ENCODE results near the gene SRPK1.
"Not testable (repeated sequence)": the region's sequence is repeated elsewhere in the genome, so short reads cannot be mapped to it uniquely, and the experiment has no call there.

The SRPK1 gene

GRCh38 chr6:35920793-35921732 is at the start of gene SRPK1:
SRPK1 (minus strand) TSS chr6:35921098; CDS start chr6:35921056, 42 bp downstream.
- DNase-seq = peak; percentile 50 to 69

DNA sequence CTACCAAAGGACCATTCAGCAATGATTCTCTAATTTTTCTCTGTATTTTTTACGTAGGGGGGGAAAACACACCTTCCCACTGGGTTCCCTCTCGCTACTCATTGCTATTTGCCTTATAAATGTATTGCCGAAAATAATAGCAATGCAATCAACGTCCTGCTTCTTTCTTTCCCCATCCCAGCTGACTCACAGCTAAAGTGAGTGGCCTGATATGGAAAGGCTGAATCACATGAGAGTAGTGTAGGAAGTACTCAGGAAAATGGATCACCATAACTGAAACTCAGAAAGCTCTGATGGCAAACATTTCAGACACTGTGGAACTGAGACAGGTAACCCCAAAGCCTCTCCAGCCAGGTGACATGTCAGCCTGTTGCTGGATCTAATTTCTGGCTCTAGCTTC is 49.3 kb upstream of the SRPK1 start:
- DNase-seq = no peak

- DNase-seq = no peak
Observed at GRCh38 chr6:35969646-35970045, 48.7 kb upstream of the SRPK1 start.

DNA sequence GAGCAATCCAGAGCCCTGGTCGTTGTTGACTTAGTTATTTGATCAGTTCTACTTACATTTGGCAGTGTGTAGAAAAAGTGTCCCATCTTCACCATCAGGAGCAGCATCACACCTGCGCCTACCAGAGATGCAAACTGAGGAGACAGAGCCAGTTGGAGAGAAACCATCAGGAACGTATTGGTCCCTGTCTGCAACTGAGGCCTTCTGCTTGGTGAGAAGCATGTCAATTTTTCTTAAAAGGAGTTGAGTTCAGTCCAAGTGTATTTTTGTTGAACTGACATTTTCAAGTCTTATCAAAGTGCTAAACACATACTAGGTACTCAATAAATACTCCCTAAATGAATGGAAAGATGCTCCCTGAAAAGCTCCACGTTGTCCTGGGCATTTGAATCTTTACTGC is 47.9 kb upstream of the SRPK1 start:
- DNase-seq = no peak

DNA sequence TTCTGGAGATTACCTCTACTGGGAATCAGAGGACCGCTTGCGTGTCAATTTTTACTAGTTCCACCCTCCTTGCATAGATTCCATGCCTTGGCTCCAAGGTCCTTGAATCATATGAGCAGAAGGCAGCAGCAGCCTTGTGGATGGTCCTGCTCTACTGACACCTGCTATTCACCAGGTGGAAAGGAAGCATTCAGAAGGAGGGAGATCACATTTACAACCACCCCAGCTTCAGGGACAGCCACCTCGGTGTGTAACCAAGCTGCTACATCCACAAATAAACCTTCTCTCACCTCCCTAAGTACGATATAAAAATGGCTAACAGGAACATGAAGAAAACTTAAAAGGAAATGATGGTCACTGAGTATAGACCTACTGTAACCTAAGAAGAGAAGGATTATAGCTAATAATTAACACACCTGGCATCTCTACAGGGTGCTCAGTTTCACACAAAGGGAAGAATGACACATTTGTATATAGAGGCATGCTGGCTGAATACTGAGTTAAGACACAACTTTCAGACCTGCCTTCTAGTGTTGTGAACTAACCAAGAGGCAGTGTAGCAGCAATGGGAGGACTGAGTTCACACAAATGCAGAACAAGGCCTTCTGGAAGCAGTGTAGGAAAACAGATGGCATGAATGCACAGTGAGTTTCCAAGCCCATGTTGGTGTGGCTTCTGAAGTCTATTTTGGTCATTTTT is 46.3 kb upstream of the SRPK1 start:
- DNase-seq = peak; percentile 18 to 30

GRCh38 chr6:35962779-35963560 is 42.1 kb upstream of the SRPK1 start:
- no peak for DNase-seq

DNA sequence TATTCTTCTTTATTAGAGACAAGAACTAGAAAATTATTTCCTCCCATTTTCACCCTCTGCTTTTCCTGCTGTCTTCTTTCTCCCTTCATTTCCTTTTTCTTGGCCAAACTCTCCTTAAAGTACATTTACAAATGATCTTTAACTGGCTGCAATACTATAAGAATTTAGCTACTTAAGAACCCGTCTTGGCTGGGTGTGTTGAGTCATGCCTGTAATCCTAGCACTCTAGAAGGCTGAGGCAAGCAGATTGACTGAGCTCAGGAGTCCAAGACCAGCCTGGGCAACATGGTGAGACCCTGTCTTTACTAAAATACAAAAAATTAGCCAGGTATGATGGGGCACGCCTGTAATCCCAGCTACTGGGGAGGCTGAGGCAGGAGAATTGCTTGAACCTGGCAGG is 39.3 kb upstream of the SRPK1 start:
- no peak for DNase-seq

- DNase-seq = no peak
Observed at GRCh38 chr6:35955970-35956369, 35.1 kb upstream of the SRPK1 start.

DNA sequence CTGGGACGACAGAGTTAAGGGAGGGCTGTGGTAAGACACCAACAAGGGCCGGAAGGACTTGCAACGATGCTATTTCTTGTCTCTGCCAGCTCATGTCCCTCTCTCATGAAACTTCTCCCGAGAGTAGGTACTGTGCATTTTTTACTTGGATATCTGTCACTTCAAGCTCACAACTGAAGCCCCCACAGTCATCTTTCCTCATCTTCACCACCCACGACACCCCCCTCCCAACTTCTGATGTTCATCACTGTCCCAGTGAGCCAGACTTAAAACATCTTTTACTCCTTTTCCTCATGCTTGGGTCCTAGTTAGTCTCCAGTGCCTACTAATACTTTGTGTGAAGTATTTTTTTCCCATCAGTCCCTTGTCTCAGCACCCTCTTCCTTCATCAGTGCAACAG is 34.6 kb upstream of the SRPK1 start:
- DNase-seq = no peak

- no peak for DNase-seq
Observed at GRCh38 chr6:35955071-35955470, 34.2 kb upstream of the SRPK1 start.

- DNase-seq = no peak
Observed at GRCh38 chr6:35954333-35954732, 33.4 kb upstream of the SRPK1 start.

- no peak for DNase-seq
Observed at GRCh38 chr6:35948725-35949124, 27.8 kb upstream of the SRPK1 start.

- no peak for DNase-seq
Observed at GRCh38 chr6:35945650-35946025, 24.7 kb upstream of the SRPK1 start.

DNA sequence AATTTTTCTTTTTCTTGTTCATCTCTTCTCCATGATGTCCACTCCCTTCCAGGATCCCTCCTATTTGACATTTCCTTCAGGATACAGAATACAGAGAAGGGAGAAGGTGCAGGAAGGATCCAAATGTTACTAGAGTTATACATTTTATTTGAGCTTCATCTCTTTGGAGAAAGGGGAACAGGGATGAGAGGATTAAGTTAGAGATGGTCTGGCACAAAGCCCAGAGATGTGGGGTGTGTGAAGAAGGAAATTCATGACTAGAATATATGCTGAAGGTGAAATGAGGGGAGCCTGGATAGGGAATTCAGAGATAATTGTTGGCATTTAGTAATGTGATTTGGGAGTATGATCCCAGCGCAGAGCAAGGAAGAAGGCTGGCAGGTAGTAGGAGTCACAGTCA is 22.5 kb upstream of the SRPK1 start:
- DNase-seq = no peak

DNA sequence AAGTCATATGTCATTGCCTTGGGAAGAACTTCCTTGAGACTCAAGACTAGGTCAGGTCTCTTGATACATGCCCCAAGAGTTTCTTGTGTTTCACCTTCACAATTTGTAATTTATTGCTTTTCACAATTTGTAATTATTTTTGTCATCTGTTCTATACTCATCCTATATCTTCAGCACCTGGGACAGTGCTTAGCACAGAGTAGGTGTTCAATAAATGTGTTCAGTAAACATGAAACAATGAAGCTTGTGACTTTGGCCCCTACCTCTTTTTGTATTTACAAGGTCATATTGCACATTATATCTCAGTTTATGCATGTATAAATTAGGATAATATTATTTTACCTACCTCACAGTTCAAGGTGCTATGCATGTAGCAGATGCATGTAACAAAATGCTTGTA is 21.5 kb upstream of the SRPK1 start:
- DNase-seq = no peak

DNA sequence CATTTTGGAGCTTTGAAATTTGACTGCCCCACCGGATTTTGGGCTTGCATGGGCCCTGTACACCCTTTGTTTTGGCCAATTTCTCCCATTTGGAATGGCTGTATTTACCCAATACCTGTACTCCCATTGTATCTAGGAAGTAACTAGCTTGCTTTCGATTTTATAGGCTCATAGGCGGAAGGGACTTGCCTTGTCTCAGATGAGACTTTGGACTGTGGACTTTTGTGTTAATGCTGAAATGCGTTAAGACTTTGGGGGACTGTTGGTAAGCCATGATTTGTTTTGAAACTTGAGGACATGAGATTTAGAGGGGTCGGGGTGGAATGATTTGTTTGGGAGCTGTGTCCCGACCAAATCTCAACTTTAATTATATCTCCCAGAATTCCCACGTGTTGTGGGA is 20.3 kb upstream of the SRPK1 start:
- not testable (repeated sequence) for DNase-seq

DNA sequence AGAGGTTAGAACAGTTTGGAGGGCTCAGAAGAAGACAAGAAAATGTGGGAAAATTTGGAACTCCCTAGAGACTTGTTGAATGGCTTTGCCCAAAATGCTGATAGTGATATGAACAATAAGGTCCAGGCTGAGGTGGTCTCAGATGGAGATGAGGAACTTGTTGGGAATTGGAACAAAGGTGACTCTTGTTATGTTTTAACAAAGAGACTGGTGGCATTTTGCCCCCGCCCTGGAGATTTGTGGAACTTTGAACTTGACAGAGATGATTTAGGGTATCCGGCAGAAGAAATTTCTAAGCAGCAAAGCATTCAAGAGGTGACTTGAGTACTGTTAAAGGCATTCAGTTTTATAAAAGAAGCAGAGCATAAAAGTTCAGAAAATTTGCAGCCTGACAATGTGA is 19.1 kb upstream of the SRPK1 start:
- not testable (repeated sequence) for DNase-seq

DNA sequence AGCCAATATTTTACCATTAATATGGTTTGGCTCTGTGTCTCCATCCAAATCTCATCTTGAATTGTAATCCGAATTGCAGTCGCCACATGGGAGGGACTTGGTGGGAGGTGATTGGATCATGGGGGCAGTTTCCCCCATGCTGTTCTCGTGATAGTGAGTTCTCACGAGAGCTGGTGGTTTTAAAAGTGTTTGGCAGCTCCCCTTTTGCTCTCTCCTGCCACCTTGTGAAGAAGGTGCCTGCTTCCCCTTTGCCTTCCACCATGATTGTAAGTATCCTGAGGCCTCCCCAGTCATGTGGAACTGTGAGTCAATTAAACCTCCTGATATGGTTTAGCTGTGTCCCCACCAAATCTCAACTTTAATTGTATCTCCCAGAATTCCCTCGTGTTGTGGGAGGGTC is 18.4 kb upstream of the SRPK1 start:
- not testable (repeated sequence) for DNase-seq

DNA sequence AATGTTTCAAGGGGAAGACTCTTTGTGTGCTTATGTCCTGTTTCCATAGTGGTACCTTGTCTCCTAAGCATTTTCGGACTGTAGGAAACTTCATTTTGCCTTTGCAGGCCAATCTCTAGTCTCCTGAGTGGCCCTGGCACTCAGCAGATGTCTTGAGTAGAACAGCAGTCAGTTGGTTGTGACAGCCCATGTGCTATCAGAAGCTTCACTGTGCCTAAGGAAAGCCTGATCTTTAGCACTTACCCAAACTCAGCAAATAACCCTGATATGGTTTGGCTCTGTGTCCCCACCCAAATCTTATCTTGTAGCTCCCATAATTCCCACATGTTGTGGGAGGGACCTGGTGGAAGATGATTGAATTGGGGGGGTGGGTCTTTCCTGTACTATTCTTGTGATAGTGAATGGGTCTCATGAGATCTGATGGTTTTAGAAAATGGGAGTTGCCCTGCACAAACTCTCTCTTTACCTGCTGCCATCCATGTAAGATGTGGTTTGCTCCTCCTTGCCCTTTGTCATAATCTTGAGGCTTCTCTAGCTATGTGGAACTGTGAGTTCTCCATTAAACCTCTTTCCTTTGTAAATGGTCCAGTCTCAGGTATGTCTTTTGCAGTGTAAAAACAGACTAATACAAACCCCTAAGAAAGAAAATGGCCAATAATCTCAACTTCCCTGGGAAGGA is 15.9 kb upstream of the SRPK1 start:
- DNase-seq = no peak

DNA sequence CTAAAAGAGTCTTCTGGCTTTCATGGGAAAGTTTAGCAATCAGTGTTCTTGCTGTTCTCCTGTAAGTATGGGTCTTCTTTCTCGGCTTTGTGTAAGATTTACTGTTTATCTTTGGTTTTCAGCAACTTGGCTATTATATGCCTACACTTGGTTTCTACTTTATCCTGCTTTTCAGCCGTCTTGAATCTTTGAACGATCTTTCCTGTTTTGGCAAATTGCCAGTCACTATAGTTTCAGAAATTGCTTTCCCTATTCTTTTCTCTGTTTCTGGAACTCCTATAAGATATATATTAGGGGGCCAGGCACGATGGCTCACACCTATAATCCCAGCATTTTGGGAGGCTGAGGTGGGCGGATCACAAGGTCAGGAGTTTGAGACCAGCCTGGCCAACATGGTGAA is 14.6 kb upstream of the SRPK1 start:
- DNase-seq = no peak

GRCh38 chr6:35933844-35934243 is 12.9 kb upstream of the SRPK1 start:
- DNase-seq = no peak

- not testable (repeated sequence) for DNase-seq
Observed at GRCh38 chr6:35931873-35932272, 11.0 kb upstream of the SRPK1 start.

- no peak for DNase-seq
Observed at GRCh38 chr6:35931120-35931561, 10.2 kb upstream of the SRPK1 start.

Data from cerebellar nuclear complex (tissue), 1 donor.